Neutrophil (primary cell): ENCODE data around the gene LMF1.
"Not testable (repeated sequence)": the region's sequence is repeated elsewhere in the genome, so short reads cannot be mapped to it uniquely, and the experiment has no call there.

Experiments used
- H3K27ac ChIP-seq: fragments of 200-600 bp; sonication (generic); 2 replicates; pipeline ENCODE4 v1.5.1; 2016; ENCODE audit warnings: mild to moderate bottlenecking, moderate library complexity
- H3K27me3 ChIP-seq: fragments of 200-600 bp; sonication (generic); 2 replicates; pipeline ENCODE4 v1.6.0; 2016; ENCODE audit warnings: mild to moderate bottlenecking
- H3K36me3 ChIP-seq: fragments of 200-600 bp; sonication (generic); 2 replicates; pipeline ENCODE4 v1.5.1; 2017
- H3K4me1 ChIP-seq, 2 experiments: fragments of 200-600 bp in 1 of 2; sonication (generic) in 1 of 2; 1 replicate in 1 of 2; 2 replicates in 1 of 2; pipeline versions ENCODE4 v1.5.1 to v1.6.1; 2013 to 2016; ENCODE audit warnings: low read depth in 1 of 2, low read length in 1 of 2, mild to moderate bottlenecking in 1 of 2, moderate library complexity in 1 of 2; ENCODE audit not compliant: control insufficient read depth in 1 of 2, insufficient read depth in 1 of 2
- H3K4me3 ChIP-seq, 2 experiments: fragments of 200-600 bp in 1 of 2; sonication (generic) in 1 of 2; 1 replicate in 1 of 2; 2 replicates in 1 of 2; pipeline ENCODE4 v1.5.1; 2013 to 2016; ENCODE audit warnings: low read depth in 1 of 2, low read length in 1 of 2, mild to moderate bottlenecking in 1 of 2, moderate library complexity in 1 of 2
- H3K9me3 ChIP-seq: fragments of 200-600 bp; sonication (generic); 2 replicates; pipeline ENCODE4 v1.5.1; 2016
- TF ChIP-seq, protein P1 (sequence below): fragments of 200-600 bp; sonication (generic); IDR thresholded peaks from 2 replicates; pipeline ENCODE4 v1.5.1; 2016; ENCODE audit warnings: antibody characterized with exemption

LMF1 gene

GRCh38 chr16:839643-840408 is 131.0 kb downstream of the LMF1 start:
- Histone ChIP-seq H3K27ac (no peak overlapping the region), H3K4me1 (no peaks in the 10 kb centered on the region), H3K36me3 (no peaks in the 10 kb centered on the region), H3K9me3 (peaks cover 7% of the 10 kb centered on the region), H3K27me3 (no peaks in the 10 kb centered on the region), H3K4me3 (no peak overlapping the region)
- TF ChIP-seq, protein P1, sequence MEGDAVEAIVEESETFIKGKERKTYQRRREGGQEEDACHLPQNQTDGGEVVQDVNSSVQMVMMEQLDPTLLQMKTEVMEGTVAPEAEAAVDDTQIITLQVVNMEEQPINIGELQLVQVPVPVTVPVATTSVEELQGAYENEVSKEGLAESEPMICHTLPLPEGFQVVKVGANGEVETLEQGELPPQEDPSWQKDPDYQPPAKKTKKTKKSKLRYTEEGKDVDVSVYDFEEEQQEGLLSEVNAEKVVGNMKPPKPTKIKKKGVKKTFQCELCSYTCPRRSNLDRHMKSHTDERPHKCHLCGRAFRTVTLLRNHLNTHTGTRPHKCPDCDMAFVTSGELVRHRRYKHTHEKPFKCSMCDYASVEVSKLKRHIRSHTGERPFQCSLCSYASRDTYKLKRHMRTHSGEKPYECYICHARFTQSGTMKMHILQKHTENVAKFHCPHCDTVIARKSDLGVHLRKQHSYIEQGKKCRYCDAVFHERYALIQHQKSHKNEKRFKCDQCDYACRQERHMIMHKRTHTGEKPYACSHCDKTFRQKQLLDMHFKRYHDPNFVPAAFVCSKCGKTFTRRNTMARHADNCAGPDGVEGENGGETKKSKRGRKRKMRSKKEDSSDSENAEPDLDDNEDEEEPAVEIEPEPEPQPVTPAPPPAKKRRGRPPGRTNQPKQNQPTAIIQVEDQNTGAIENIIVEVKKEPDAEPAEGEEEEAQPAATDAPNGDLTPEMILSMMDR = no peak

DNA sequence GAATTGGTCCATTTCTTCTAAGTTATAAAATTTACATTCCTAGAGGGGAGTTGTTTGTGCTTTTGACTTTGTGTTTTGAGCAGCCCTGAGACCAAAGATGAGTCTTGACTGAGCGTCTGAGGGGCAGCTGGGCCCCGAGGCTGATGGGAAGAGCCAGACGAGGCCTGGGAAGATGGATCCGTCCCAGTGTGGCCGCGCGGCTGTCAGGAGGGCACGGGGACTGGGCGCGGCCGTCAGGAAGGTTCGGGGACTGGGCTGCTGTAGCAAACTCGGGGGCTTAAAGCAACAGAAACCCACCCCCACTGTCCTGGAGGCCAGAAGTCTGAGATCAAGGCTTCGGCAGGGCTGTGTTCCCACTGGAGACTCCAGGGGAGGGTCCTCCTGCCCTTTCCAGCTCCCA is 132.0 kb downstream of the LMF1 start:
- no peaks in the 10 kb centered on the region for H3K4me1 ChIP-seq
- H3K27ac ChIP-seq = no peak overlapping the region
- peaks cover 7% of the 10 kb centered on the region for H3K9me3 ChIP-seq
- no peaks in the 10 kb centered on the region for H3K36me3 ChIP-seq
- H3K27me3 ChIP-seq = no peaks in the 10 kb centered on the region
- H3K4me3 ChIP-seq = no peak overlapping the region
- TF ChIP-seq, protein P1 = no peak

DNA sequence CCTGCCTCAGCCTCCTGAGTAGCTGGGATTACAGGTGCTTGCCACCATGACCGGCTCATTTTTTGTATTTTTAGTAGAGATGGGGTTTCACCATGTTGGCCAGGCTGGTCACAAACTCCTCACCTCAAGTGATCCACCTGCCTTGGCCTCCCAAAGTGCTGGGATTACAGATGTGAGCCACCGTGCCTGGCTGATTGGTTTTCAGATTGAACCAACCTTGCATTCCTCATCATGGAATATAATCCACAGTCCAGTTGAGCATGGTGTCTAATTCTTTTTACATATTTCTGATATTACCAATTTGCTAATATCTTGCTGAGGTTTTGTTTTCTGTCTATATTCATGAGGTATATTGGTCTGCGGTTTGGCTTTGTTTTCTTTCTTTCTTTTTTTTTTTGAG is 134.0 kb downstream of the LMF1 start:
- not testable (repeated sequence) for H3K9me3 ChIP-seq

DNA sequence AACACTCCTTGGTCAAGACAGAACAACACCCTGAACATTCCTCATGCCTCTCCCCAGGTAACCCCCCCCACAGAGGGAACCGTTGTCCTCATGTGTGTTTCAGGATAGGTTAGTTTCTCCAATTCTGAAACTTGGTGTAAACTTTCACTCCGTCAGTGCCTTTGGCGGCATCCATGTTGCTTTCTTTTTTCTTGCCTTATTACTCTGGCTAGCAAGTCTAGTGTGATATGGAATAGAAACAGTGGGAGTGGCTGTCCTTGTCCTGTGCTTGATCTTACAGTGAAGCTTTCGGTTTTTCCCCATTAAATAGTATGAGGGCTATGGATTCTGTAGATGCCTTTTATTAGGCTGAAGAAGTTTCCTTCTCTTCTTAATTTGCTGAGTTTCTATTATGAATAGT is 134.6 kb downstream of the LMF1 start:
- Histone ChIP-seq H3K4me3 (no peak overlapping the region), H3K27ac (no peak overlapping the region), H3K9me3 (peaks cover 7% of the 10 kb centered on the region), H3K36me3 (no peaks in the 10 kb centered on the region), H3K4me1 (no peaks in the 10 kb centered on the region), H3K27me3 (peaks cover 8% of the 10 kb centered on the region)
- TF ChIP-seq, protein P1 = no peak

More for the DNA sequence above, 134.0 kb downstream of the LMF1 start:
- H3K36me3 ChIP-seq, H3K27ac ChIP-seq, H3K27me3 ChIP-seq, H3K4me3 ChIP-seq, H3K4me1 ChIP-seq: not testable (repeated sequence)

GRCh38 chr16:835373-835772 is 135.4 kb downstream of the LMF1 start:
- TF ChIP-seq, protein P1 = no peak
- Histone ChIP-seq H3K27me3 (peaks cover 17% of the 10 kb centered on the region), H3K9me3 (peaks cover 7% of the 10 kb centered on the region)

DNA sequence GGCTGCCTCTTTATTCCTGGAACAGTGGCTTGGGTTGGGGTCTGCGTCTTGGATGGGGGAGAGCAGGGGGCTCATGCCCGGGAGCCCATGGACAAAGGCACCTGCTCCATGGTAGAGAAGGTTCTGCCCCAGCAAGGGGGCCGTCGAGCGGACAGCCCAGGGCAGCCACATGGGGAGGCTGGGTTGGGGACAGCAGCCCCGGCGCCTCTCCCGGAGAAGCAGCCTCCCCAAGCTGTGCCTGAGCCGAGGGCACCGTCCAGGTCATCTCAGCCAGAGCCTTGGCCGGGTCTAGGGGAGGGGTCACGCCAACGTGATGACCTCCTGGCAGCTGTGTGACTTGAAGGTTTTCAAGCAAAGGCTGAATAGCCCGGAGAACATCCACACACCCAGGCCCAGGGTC is 137.4 kb downstream of the LMF1 start:
- peaks cover 27% of the 10 kb centered on the region for H3K27me3 ChIP-seq
- H3K27ac ChIP-seq = no peak overlapping the region
- H3K9me3 ChIP-seq = peaks cover 7% of the 10 kb centered on the region
- TF ChIP-seq, protein P1 = no peak
- H3K4me3 ChIP-seq = no peak overlapping the region
- H3K4me1 ChIP-seq = no peaks in the 10 kb centered on the region
- H3K36me3 ChIP-seq = no peaks in the 10 kb centered on the region

More at GRCh38 chr16:835373-835772, 135.4 kb downstream of the LMF1 start:
- H3K4me3 ChIP-seq = no peak overlapping the region
- H3K4me1 ChIP-seq = no peaks in the 10 kb centered on the region
- no peak overlapping the region for H3K27ac ChIP-seq
- H3K36me3 ChIP-seq = no peaks in the 10 kb centered on the region
